GM23338 (cell line): Measurements from ENCODE around the gene TRNAU1AP. TPM values are rescaled to one million over a fixed set of nuclear protein-coding genes. Genes with fewer than 3 reads are reported as not detected.

ENCODE experiments used
- ATAC-seq: fragments of 200-7000 bp; cut with Tn5 transposase; 3 replicates; pipeline ENCODE4 v1.9.1; 2020
- DNase-seq: peaks from one replicate; pipeline ENCODE4 v3.0.0-alpha.2; 2015; ENCODE audit warnings: low spot score
- H2AFZ ChIP-seq: fragments of 200-600 bp; sonication (generic); 2 replicates; pipeline ENCODE4 v1.8.0; 2016; ENCODE audit warnings: antibody characterized with exemption, mild to moderate bottlenecking, moderate library complexity
- H3F3A ChIP-seq: fragments of 200-600 bp; sonication (generic); replicated peaks from 2 replicates; pipeline ENCODE4 v1.8.0; 2017; ENCODE audit warnings: antibody characterized with exemption, mixed run types, low read depth
- H3K27ac ChIP-seq: fragments of 200-600 bp; sonication (generic); 2 replicates; pipeline ENCODE4 v1.6.1; 2016; ENCODE audit warnings: low read depth
- H3K27me3 ChIP-seq: fragments of 200-600 bp; sonication (generic); 2 replicates; pipeline ENCODE4 v1.8.0; 2016; ENCODE audit warnings: mild to moderate bottlenecking, mixed run types, moderate library complexity; ENCODE audit not compliant: insufficient read depth
- H3K36me3 ChIP-seq: fragments of 200-600 bp; sonication (generic); 2 replicates; pipeline ENCODE4 v1.8.0; 2016; ENCODE audit warnings: mild to moderate bottlenecking; ENCODE audit not compliant: insufficient read depth
- H3K4me1 ChIP-seq: fragments of 200-600 bp; sonication (generic); 2 replicates; pipeline ENCODE4 v1.8.0; 2016; ENCODE audit warnings: mild to moderate bottlenecking, moderate library complexity; ENCODE audit not compliant: insufficient read depth
- H3K4me2 ChIP-seq: fragments of 200-600 bp; sonication (generic); 2 replicates; pipeline ENCODE4 v1.7.1; 2017; ENCODE audit warnings: mixed run types
- H3K4me3 ChIP-seq: fragments of 200-600 bp; sonication (generic); 2 replicates; pipeline ENCODE4 v1.6.1; 2016; ENCODE audit warnings: mixed run types
- H3K79me2 ChIP-seq: fragments of 200-600 bp; sonication (generic); replicated peaks from 2 replicates; pipeline ENCODE4 v1.8.0; 2017; ENCODE audit warnings: mild to moderate bottlenecking; ENCODE audit not compliant: insufficient read depth
- H3K9me2 ChIP-seq: fragments of 200-600 bp; sonication (generic); 2 replicates; pipeline ENCODE4 v1.8.0; 2017; ENCODE audit not compliant: insufficient read depth
- H4K20me1 ChIP-seq: fragments of 200-600 bp; sonication (generic); replicated peaks from 2 replicates; pipeline ENCODE4 v1.8.0; 2017; ENCODE audit warnings: mild to moderate bottlenecking; ENCODE audit not compliant: insufficient read depth
- H3K27ac Mint-ChIP-seq: 2 replicates; pipeline ENCODE4 v1.8.0; 2020; ENCODE audit warnings: inconsistent platforms, mild to moderate bottlenecking, moderate library complexity, mixed read lengths
- H3K27me3 Mint-ChIP-seq: 3 replicates; pipeline ENCODE4 v1.8.0; 2022; ENCODE audit warnings: low read depth, mild to moderate bottlenecking, moderate library complexity, mixed read lengths, inconsistent platforms; ENCODE audit not compliant: insufficient read depth, poor library complexity
- H3K36me3 Mint-ChIP-seq: 3 replicates; pipeline ENCODE4 v1.8.0; 2021; ENCODE audit warnings: low read depth, mild to moderate bottlenecking, inconsistent platforms, moderate library complexity, mixed read lengths
- H3K4me1 Mint-ChIP-seq: 3 replicates; pipeline ENCODE4 v1.8.0; 2020; ENCODE audit warnings: mild to moderate bottlenecking, inconsistent platforms, mixed read lengths
- H3K4me3 Mint-ChIP-seq: 3 replicates; pipeline ENCODE4 v1.8.0; 2021; ENCODE audit warnings: moderate library complexity, mild to moderate bottlenecking, inconsistent platforms, mixed read lengths
- H3K9me3 Mint-ChIP-seq: 3 replicates; pipeline ENCODE4 v1.8.0; 2020; ENCODE audit warnings: moderate library complexity, mild to moderate bottlenecking, inconsistent platforms, mixed read lengths
- CREB1 ChIP-seq: fragments of 250-450 bp; sonication (Bioruptor Pico); IDR thresholded peaks from 2 replicates; pipeline ENCODE4 v1.5.0; 2020; ENCODE audit warnings: low read depth, mild to moderate bottlenecking, moderate library complexity
- CTCF ChIP-seq, 2 experiments: fragments of 200-600 bp in 1 of 2; sonication (generic) in 1 of 2; conservative IDR thresholded peaks; 2 replicates each; pipeline versions ENCODE4 v1.5.1 to v1.6.1; 2016 to 2017; ENCODE audit warnings: antibody characterized with exemption in 2 of 2, low read depth in 2 of 2, mild to moderate bottlenecking in 2 of 2, moderate library complexity in 1 of 2
- ETS1 ChIP-seq: IDR thresholded peaks from 2 replicates; pipeline ENCODE4 v1.6.1; 2016; ENCODE audit warnings: antibody characterized with exemption
- EZH2 ChIP-seq: fragments of 200-600 bp; sonication (generic); IDR thresholded peaks from one replicate; pipeline ENCODE4 v1.8.0; 2017; ENCODE audit warnings: antibody characterized with exemption, mild to moderate bottlenecking, low read depth; ENCODE audit not compliant: unreplicated experiment
- EZH2phosphoT487 ChIP-seq: fragments of 200-600 bp; sonication (generic); IDR thresholded peaks from one replicate; pipeline ENCODE4 v1.8.1; 2018; ENCODE audit warnings: antibody characterized with exemption; ENCODE audit not compliant: unreplicated experiment
- JUNB ChIP-seq: IDR thresholded peaks from one replicate; pipeline ENCODE4 v1.6.1; 2016; ENCODE audit warnings: antibody characterized with exemption; ENCODE audit not compliant: unreplicated experiment
- NANOG ChIP-seq: IDR thresholded peaks from 2 replicates; pipeline ENCODE4 v1.6.1; 2016; ENCODE audit warnings: antibody characterized with exemption, borderline replicate concordance
- POLR2AphosphoS5 ChIP-seq: IDR thresholded peaks from 2 replicates; pipeline ENCODE4 v1.6.1; 2016; ENCODE audit warnings: antibody characterized with exemption, low read depth
- STAT1 ChIP-seq: IDR thresholded peaks from one replicate; pipeline ENCODE4 v1.6.1; 2016; ENCODE audit warnings: antibody characterized with exemption; ENCODE audit not compliant: unreplicated experiment
- ZNF114 ChIP-seq: fragments of 250-450 bp; sonication (Bioruptor Pico); IDR thresholded peaks from 2 replicates; pipeline ENCODE4 v1.5.0; 2020; ENCODE audit warnings: mild to moderate bottlenecking, moderate library complexity
- ZNF331 ChIP-seq: fragments of 250-450 bp; sonication (Bioruptor Pico); IDR thresholded peaks from 2 replicates; pipeline ENCODE4 v1.5.0; 2020; ENCODE audit warnings: low read depth, mild to moderate bottlenecking, moderate library complexity
- ZNF462 ChIP-seq: fragments of 250-450 bp; sonication (Bioruptor Pico); IDR thresholded peaks from 2 replicates; pipeline ENCODE4 v1.5.0; 2020; ENCODE audit warnings: mild to moderate bottlenecking, moderate library complexity
- polyA plus RNA-seq: library from polyadenylated mRNA; unstranded; fragments of >200 nt; fragmentation: Nextera tagmentation; extraction: Ambion mirVana; gene quantifications from 2 replicates; pipeline ENCODE4 v1.2.1, GENCODE V29; 2016
- total RNA-seq: library from RNA; depleted of rRNA; stranded (reverse); fragments of >200 nt; shearing (Covaris generic); gene quantifications from 2 replicates; pipeline ENCODE4 v1.2.3, GENCODE V29; 2014
- TF ChIP-seq, protein P1 (sequence below): IDR thresholded peaks from one replicate; pipeline ENCODE4 v1.6.1; 2018; ENCODE audit warnings: antibody characterized with exemption; ENCODE audit not compliant: unreplicated experiment

The TRNAU1AP gene
- total and polyA plus RNA-seq, 2 experiments from 2014 or later: 20.3 to 42.1 TPM

- H3K4me3 Mint-ChIP-seq: peak within 1 kb of the TSS; percentile 98
- no peaks in the 10 kb centered on the region for H3K27me3 ChIP-seq
- peaks cover 54% of the 10 kb centered on the region for H3K36me3 Mint-ChIP-seq
- peaks cover 22% of the 10 kb centered on the region for H3K4me1 Mint-ChIP-seq
- H2AFZ ChIP-seq: no peak within 1 kb of the TSS
- TF ChIP-seq CTCF (conservative IDR thresholded peaks at IDR 0.05; ENCODE audit: low read depth in 2 of 2) (no peak), ZNF114 (peak; percentile 38; the same call in 1 of the 2 replicates), POLR2AphosphoS5 (peak; percentile 99), JUNB (no peak), ZNF462 (no peak), EZH2phosphoT487 (no peak), ZNF331 (no peak), STAT1 (no peak), NANOG (no peak), CREB1 (CRISPR knock-in tag) (no peak), ETS1 (peak; percentile 80; the same call in 1 of the 2 replicates), EZH2 (no peak)
- TF ChIP-seq, protein P1, sequence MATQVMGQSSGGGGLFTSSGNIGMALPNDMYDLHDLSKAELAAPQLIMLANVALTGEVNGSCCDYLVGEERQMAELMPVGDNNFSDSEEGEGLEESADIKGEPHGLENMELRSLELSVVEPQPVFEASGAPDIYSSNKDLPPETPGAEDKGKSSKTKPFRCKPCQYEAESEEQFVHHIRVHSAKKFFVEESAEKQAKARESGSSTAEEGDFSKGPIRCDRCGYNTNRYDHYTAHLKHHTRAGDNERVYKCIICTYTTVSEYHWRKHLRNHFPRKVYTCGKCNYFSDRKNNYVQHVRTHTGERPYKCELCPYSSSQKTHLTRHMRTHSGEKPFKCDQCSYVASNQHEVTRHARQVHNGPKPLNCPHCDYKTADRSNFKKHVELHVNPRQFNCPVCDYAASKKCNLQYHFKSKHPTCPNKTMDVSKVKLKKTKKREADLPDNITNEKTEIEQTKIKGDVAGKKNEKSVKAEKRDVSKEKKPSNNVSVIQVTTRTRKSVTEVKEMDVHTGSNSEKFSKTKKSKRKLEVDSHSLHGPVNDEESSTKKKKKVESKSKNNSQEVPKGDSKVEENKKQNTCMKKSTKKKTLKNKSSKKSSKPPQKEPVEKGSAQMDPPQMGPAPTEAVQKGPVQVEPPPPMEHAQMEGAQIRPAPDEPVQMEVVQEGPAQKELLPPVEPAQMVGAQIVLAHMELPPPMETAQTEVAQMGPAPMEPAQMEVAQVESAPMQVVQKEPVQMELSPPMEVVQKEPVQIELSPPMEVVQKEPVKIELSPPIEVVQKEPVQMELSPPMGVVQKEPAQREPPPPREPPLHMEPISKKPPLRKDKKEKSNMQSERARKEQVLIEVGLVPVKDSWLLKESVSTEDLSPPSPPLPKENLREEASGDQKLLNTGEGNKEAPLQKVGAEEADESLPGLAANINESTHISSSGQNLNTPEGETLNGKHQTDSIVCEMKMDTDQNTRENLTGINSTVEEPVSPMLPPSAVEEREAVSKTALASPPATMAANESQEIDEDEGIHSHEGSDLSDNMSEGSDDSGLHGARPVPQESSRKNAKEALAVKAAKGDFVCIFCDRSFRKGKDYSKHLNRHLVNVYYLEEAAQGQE: no peak
- H3K27me3 Mint-ChIP-seq: peaks cover 58% of the 10 kb centered on the region
- peak within 1 kb of the TSS; percentile 86 for H3K4me3 ChIP-seq
- peaks cover 44% of the 10 kb centered on the region for H3K36me3 ChIP-seq
- no peaks in the 10 kb centered on the region for H3K9me2 ChIP-seq
- DNase-seq: peak; percentile 99
- peak within 1 kb of the TSS; percentile 98 for H3K27ac Mint-ChIP-seq
- H3K79me2 ChIP-seq: peaks cover 30% of the 10 kb centered on the region
- H4K20me1 ChIP-seq: peaks cover 7% of the 10 kb centered on the region
- H3K4me2 ChIP-seq: peak within 1 kb of the TSS; percentile 99
- peaks cover 47% of the 10 kb centered on the region for H3F3A ChIP-seq
- ATAC-seq: peak; percentile 68
- H3K4me1 ChIP-seq: peaks cover 22% of the 10 kb centered on the region
- peaks cover 46% of the 10 kb centered on the region; the same call in 2 of the 3 replicates for H3K9me3 Mint-ChIP-seq
- H3K27ac ChIP-seq: peak within 1 kb of the TSS; percentile 100
These were observed 47.3 kb upstream of the TRNAU1AP start, which contains the start of gene RCC1 for GRCh38 chr1:28505406-28506187. Gene RCC1 (plus strand): TSS chr1:28506043. CDS start chr1:28529867, 23,824 bp downstream.
